BLaER1 (cell line): ENCODE measurements around the gene GMNN.

Experiments
- H3K27ac ChIP-seq: shearing (Covaris generic); formaldehyde crosslinking; 2 replicates; pipeline ENCODE4 v1.8.1; 2022
- H3K27me3 ChIP-seq: shearing (Covaris generic); formaldehyde crosslinking; 2 replicates; pipeline ENCODE4 v1.8.1; 2022
- H3K36me3 ChIP-seq: shearing (Covaris generic); formaldehyde crosslinking; 2 replicates; pipeline ENCODE4 v1.8.1; 2022
- H3K4me1 ChIP-seq: shearing (Covaris generic); formaldehyde crosslinking; 2 replicates; pipeline ENCODE4 v1.8.1; 2022
- H3K4me2 ChIP-seq: shearing (Covaris generic); formaldehyde crosslinking; 2 replicates; pipeline ENCODE4 v1.8.1; 2022
- H3K4me3 ChIP-seq: shearing (Covaris generic); formaldehyde crosslinking; 2 replicates; pipeline ENCODE4 v1.8.1; 2022
- H3K9ac ChIP-seq: shearing (Covaris generic); formaldehyde crosslinking; 2 replicates; pipeline ENCODE4 v1.8.1; 2022
- H3K9me3 ChIP-seq: shearing (Covaris generic); formaldehyde crosslinking; 2 replicates; pipeline ENCODE4 v1.8.1; 2022
- H4K20me1 ChIP-seq: shearing (Covaris generic); formaldehyde crosslinking; 2 replicates; pipeline ENCODE4 v1.8.1; 2022
- Cebpa-rat ChIP-seq: shearing (Covaris generic); IDR thresholded peaks from 2 replicates; pipeline ENCODE4 v1.8.1; 2022

The GMNN gene

DNA sequence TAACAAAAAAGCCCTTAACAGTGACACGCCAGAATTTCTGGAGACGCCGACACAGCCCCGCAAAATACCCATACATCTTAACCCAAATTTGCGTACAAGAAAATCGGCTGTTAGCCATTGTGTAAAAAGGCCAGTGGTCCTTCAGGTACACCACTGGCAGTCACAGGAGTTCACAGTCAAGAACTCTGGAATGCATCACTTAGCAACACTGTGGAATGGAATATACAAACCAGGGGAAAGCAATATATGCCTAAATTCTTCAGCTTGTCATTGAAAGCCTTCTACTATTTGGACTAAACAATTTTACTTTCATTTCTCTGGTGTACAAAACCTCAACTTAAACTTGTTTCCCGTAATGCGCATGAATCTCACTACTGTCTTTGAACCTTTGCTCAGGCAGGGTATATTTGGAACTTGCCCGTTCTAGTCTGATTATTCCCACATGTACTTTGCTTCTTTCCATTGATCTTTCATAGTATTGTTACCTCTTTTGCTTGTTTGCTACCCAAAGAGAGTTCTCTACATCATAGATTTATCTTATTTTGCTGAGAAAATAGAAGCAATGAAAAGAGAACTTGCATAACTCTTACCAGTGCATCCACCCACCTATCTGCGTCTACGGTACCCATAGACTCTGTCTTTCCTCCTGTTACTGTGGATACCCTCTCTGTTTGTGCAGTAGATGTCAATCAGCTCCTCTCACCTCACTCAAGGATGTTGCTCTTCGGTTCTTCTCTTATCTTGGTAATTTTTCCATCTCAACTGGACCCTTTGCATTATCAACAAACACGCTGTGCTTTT lies 24.2 kb downstream of the GMNN start, which contains the start of gene ARMH2:
Gene ARMH2, minus strand, starts transcription at position 178 of the 801 bp plus-strand sequence. Its CDS starts 60 bp downstream, at position 118.
- no peaks in the 10 kb centered on the region for H4K20me1 ChIP-seq

DNA sequence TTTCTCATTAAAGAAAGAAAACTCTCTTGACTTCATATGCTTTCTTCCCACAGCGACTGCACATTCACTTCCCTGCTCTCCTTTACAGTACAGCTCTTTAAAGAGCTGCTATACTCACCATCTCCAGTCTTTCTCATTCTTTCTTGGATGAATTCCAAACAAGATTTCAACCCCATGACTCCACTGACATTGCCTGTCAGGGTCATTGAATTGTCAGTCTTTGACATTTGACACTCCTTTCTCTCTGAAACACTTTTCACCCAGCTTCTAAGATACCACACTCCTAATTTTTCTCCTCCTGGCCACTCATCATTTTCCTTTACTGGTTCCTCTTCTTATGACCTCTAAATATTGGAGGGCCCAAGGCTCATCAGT lies 24.8 kb downstream of the GMNN start:
- Histone ChIP-seq H3K9ac (no peak overlapping the region), H4K20me1 (no peaks in the 10 kb centered on the region), H3K4me2 (no peak overlapping the region), H3K36me3 (peaks cover 9% of the 10 kb centered on the region; the same call in 1 of the 2 replicates), H3K9me3 (no peaks in the 10 kb centered on the region), H3K27ac (no peak overlapping the region), H3K4me3 (no peak overlapping the region), H3K4me1 (no peaks in the 10 kb centered on the region), H3K27me3 (no peaks in the 10 kb centered on the region)
- TF ChIP-seq Cebpa-rat, result no peak

More for the DNA sequence above, 24.2 kb downstream of the GMNN start, which contains the start of gene ARMH2:
- Histone ChIP-seq H3K9me3 (no peaks in the 10 kb centered on the region), H3K4me3 (no peak within 1 kb of the TSS), H3K36me3 (peaks cover 7% of the 10 kb centered on the region; the same call in 1 of the 2 replicates), H3K4me2 (no peak within 1 kb of the TSS), H3K27me3 (no peaks in the 10 kb centered on the region), H3K4me1 (no peaks in the 10 kb centered on the region), H3K9ac (no peak within 1 kb of the TSS), H3K27ac (no peak within 1 kb of the TSS)
- no peak for TF ChIP-seq Cebpa-rat

DNA sequence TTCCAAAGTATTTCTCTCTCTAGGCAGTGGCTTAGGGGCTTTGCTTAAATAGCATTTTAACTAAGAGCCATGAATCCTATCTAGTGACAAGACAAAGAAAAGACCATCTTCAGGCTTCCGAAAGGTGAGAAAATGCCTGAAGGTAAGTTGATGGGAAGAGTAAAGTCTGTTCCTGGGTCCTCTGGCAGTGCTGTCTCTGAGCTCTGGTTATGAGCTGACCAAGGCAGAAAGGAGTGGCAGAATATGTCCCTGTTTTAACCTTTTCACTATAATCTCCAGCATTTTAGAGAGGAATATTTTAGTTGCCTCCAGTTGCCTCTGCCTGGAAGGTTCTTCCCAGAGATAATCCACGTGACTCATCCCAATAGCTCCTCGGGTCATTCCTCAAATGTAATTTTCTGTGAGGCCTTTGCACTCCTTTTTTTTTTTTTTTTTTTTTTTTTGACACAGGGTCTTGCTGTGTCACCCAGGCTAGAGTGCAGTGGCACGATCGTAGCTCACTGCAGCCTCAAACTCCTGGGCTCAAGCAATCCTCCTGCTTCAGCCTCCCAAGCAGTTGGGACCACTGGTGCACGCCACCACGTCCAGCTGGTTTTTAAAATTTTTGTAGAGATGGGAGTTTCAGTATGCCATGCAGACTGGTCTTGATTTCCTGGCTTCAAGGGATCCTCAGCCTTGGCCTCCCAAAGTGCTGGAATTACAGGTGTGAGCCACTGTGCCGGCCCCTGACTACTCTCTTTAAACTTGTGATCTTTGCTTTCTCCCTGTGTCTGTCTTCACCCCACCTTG lies 27.7 kb downstream of the GMNN start:
- no peaks in the 10 kb centered on the region for H3K4me1 ChIP-seq
- no peak overlapping the region for H3K27ac ChIP-seq
- H3K27me3 ChIP-seq, result no peaks in the 10 kb centered on the region
- H4K20me1 ChIP-seq, result no peaks in the 10 kb centered on the region
- H3K4me3 ChIP-seq, result no peak overlapping the region
- no peak for TF ChIP-seq Cebpa-rat
- no peak overlapping the region for H3K4me2 ChIP-seq
- H3K36me3 ChIP-seq, result peaks cover 25% of the 10 kb centered on the region
- H3K9me3 ChIP-seq, result no peaks in the 10 kb centered on the region
- H3K9ac ChIP-seq, result no peak overlapping the region

DNA sequence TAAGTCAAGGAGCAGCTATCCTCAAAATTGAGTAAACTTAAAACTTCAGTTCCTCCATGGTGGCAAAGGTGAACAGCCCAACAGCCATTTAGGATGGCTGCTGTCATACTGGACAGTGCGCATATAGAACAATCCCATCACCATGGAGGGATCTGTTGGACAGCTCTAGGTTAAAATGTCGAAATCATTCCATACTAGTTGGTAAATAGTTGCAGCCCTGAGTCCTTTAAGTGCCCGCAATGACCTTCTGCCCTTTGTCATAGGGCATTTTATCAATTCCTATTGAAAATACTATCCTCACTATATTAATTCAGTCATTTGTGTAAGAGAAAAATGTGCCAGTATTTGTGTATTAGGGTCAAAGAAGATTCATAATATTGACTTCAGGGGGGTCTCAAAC lies 32.8 kb downstream of the GMNN start:
- TF ChIP-seq Cebpa-rat, result no peak
- Histone ChIP-seq H3K27me3 (no peaks in the 10 kb centered on the region), H3K36me3 (peaks cover 48% of the 10 kb centered on the region), H3K9me3 (no peaks in the 10 kb centered on the region), H3K27ac (no peak overlapping the region), H3K9ac (no peak overlapping the region), H4K20me1 (no peaks in the 10 kb centered on the region), H3K4me2 (no peak overlapping the region), H3K4me3 (no peak overlapping the region), H3K4me1 (no peaks in the 10 kb centered on the region)

DNA sequence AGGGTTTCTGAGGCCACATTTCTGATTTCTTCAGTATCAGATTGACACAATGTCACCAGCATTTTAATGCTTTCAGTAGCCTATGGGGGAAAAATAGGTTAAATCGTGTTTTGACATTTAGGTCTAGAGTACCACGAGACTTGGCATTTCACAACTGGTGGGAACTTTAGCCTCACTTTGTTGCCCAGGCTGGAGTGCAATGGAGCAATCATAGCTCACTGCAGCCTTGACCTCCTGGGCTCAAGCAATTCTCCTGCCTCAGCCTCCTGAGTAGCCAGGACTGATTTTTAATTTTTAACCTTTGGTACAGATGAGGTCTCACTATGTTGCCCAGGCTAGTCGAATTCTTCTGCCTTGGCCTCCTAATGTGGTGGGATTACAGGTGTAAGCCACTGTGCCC lies 35.0 kb downstream of the GMNN start:
- Histone ChIP-seq H3K27me3 (no peaks in the 10 kb centered on the region), H3K4me2 (no peak overlapping the region), H3K9ac (no peak overlapping the region), H4K20me1 (no peaks in the 10 kb centered on the region), H3K9me3 (no peaks in the 10 kb centered on the region), H3K36me3 (peaks cover 40% of the 10 kb centered on the region), H3K4me1 (no peaks in the 10 kb centered on the region), H3K4me3 (no peak overlapping the region), H3K27ac (no peak overlapping the region)
- no peak for TF ChIP-seq Cebpa-rat

DNA sequence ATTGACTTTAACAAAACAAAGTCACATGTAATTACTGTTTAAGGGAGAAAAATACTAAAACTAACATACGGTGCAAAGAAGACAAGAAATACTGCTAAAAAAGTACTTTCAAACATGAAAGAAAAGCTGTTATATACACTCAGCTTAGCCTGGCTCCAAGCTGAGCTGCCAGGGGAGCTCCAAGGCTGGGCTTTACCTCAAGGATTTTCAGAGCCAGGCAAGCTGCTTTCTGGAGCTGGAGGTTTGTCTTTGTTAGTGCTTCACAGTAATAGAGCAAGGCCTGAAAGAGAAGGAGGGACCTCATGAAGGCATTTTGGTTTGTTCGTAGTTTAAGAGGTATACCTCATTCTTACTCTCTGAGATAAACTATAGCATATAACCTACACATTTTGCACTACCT lies 43.6 kb downstream of the GMNN start:
- Histone ChIP-seq H3K4me3 (no peak overlapping the region), H3K27me3 (no peaks in the 10 kb centered on the region), H3K9ac (no peak overlapping the region), H3K4me1 (no peaks in the 10 kb centered on the region), H3K4me2 (no peak overlapping the region), H3K9me3 (no peaks in the 10 kb centered on the region), H3K36me3 (peaks cover 29% of the 10 kb centered on the region; the same call in 1 of the 2 replicates), H4K20me1 (no peaks in the 10 kb centered on the region), H3K27ac (no peak overlapping the region)
- no peak for TF ChIP-seq Cebpa-rat

DNA sequence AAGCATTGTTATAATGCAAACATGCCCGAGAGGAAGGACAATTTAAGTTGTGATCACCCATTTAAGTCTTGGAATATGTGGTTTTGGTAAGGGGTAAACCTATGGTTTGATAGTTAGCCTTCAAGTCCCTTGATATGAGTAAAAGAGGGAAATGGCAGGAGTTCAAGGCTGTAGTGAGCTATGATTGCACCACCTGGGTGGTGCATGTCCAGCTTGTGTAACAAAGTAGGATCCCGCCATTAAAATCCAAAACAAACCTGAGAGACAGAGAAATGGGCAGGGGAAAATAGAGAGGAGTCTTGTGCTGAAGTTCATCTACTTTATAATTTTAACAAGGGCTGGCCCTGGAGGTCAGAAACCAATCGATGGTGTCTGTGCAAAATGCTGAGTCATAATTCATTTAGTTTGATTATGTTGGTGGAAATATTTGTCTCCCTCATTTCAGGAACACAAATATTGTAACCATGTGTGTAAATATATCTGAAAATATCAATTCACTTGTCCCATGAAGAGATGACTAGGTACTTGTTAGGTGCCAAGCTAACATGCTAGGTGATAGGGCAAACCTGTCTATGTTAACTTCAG lies 47.2 kb downstream of the GMNN start:
- H3K27me3 ChIP-seq, result no peaks in the 10 kb centered on the region
- H3K4me1 ChIP-seq, result no peaks in the 10 kb centered on the region
- peaks cover 47% of the 10 kb centered on the region for H3K36me3 ChIP-seq
- no peak overlapping the region for H3K9ac ChIP-seq
- H3K9me3 ChIP-seq, result no peaks in the 10 kb centered on the region
- H3K27ac ChIP-seq, result no peak overlapping the region
- no peak overlapping the region for H3K4me3 ChIP-seq
- TF ChIP-seq Cebpa-rat, result no peak
- no peak overlapping the region for H3K4me2 ChIP-seq
- no peaks in the 10 kb centered on the region for H4K20me1 ChIP-seq

DNA sequence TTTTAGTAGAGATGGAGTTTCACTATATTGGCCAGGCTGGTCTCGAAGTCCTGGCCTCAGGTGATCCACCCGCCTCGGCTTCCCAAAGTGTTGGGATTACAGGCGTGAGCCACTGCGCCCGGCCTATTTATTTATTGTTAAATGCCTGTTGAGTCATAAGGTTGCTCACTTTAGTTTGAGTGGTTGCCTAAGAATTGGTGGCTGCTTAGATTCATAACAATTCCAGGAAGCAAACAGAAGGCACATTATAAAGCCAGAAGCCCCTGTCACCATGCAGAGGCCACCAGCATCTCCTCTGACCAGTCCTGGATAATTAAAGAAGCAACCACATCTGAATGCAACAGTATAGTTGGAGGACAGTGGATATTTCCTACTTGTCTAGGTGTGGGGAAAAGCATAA lies 48.0 kb downstream of the GMNN start:
- Histone ChIP-seq H3K9ac (no peak overlapping the region), H3K4me1 (no peaks in the 10 kb centered on the region), H3K27me3 (no peaks in the 10 kb centered on the region), H3K4me3 (no peak overlapping the region), H3K36me3 (peaks cover 55% of the 10 kb centered on the region), H3K9me3 (no peaks in the 10 kb centered on the region), H3K27ac (no peak overlapping the region), H4K20me1 (no peaks in the 10 kb centered on the region), H3K4me2 (no peak overlapping the region)
- TF ChIP-seq Cebpa-rat, result no peak

DNA sequence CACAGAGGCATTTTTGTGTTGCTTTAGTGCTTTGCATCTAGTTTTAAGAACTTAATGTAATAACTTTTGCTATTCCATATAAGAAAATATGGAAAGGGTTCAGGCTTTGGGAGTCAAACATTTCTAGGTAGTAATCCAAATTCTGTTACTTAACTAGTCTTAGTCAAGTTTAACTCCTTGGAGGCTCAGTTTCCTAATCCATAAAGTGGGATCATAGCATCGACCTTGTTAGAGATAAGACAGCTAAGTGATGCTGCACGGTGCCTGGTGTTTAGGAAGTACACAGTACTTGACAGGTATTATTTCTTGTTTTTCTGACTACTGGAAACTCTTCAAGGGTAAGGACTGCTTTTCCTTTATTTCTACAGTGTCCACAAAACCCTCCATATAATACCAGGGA lies 48.4 kb downstream of the GMNN start:
- Histone ChIP-seq H3K36me3 (peaks cover 56% of the 10 kb centered on the region), H3K9ac (no peak overlapping the region), H3K4me3 (no peak overlapping the region), H3K4me2 (no peak overlapping the region), H4K20me1 (no peaks in the 10 kb centered on the region), H3K27me3 (no peaks in the 10 kb centered on the region), H3K27ac (no peak overlapping the region), H3K9me3 (no peaks in the 10 kb centered on the region), H3K4me1 (no peaks in the 10 kb centered on the region)
- TF ChIP-seq Cebpa-rat, result no peak
